Sigmoid colon (tissue), 7 donors: ENCODE measurements around the gene KLHL5. TPM values are rescaled to one million over a fixed set of nuclear protein-coding genes. Genes with fewer than 3 reads are reported as not detected.

ENCODE experiments used
- DNase-seq: peaks from one replicate; pipeline ENCODE4 v3.0.0-alpha.2; 2019
- H3K27ac ChIP-seq, 4 donors: fragments of 200-600 bp; sonication (generic); one replicate each; pipeline ENCODE4 v1.5.1; 2016 to 2019; ENCODE audit warnings: mild to moderate bottlenecking in 1 of 4
- H3K27me3 ChIP-seq, 3 donors: fragments of 200-600 bp; sonication (generic); one replicate each; pipeline ENCODE4 v1.5.1; 2019; ENCODE audit warnings: mild to moderate bottlenecking in 1 of 3
- H3K36me3 ChIP-seq, 4 donors: fragments of 200-600 bp; sonication (generic); one replicate each; pipeline ENCODE4 v1.5.1; 2016 to 2019
- H3K4me1 ChIP-seq, 4 donors: fragments of 200-600 bp; sonication (generic); one replicate each; pipeline ENCODE4 v1.5.1; 2017 to 2019
- H3K4me3 ChIP-seq, 4 donors: fragments of 200-600 bp; sonication (generic); one replicate each; pipeline ENCODE4 v1.5.1; 2017 to 2019; ENCODE audit warnings: mild to moderate bottlenecking in 2 of 4, moderate library complexity in 1 of 4
- H3K9me3 ChIP-seq, 4 donors: fragments of 200-600 bp in 3 of 4; sonication (generic) in 3 of 4; one replicate each; pipeline versions ENCODE4 v1.5.1 to v1.6.1; 2013 to 2019
- EP300 ChIP-seq, 4 donors: sonication (generic); formaldehyde crosslinking; IDR thresholded peaks; one replicate each; pipeline ENCODE4 v1.6.1; 2017; ENCODE audit warnings: antibody characterized with exemption in 4 of 4
- POLR2A ChIP-seq, 2 donors: fragments of 450-650 bp; IDR thresholded peaks; one replicate each; pipeline ENCODE4 v1.6.1; 2016; ENCODE audit warnings: antibody characterized with exemption in 2 of 2, mild to moderate bottlenecking in 2 of 2, moderate library complexity in 2 of 2
- POLR2AphosphoS5 ChIP-seq, 4 donors: sonication (generic); formaldehyde crosslinking; IDR thresholded peaks; one replicate each; pipeline ENCODE4 v1.6.1; 2017; ENCODE audit warnings: antibody characterized with exemption in 4 of 4
- WGBS, 2 donors: extraction: QIAGEN DNeasy Blood & Tissue Kit; methylation state at CpG; one replicate each; pipeline ENCODE4 v1.1.7; 2013; 5-methylcytosine and 5-hydroxymethylcytosine counted together
- intact Hi-C: fragments of 100-400 bp; cut with DNase I; formaldehyde crosslinking; loops from one replicate; pipeline ENCODE4 v1.15.1; 2023
- polyA plus RNA-seq, 3 donors: library from polyadenylated mRNA; stranded (reverse); fragments of 200-250 nt; gene quantifications; one replicate each; pipeline ENCODE4 v1.2.3, GENCODE V29; 2013
- total RNA-seq, 4 donors: library from RNA; depleted of rRNA; stranded (reverse); fragments of >200 nt; gene quantifications; one replicate each; pipeline ENCODE4 v1.1.0, GENCODE V29; 2016
- TF ChIP-seq, protein P1 (sequence below), 4 experiments: fragments of 450-650 bp in 3 of 4; fragments of 200-600 bp in 1 of 4; IDR thresholded peaks; one replicate each; pipeline ENCODE4 v1.5.1; 2016 to 2019; ENCODE audit warnings: antibody characterized with exemption in 4 of 4, mild to moderate bottlenecking in 3 of 4, moderate library complexity in 2 of 4
- donor health status: healthy with polysubstance abuse.
- donor health status: Bipolar disorder and iron deficiency.
- donor health status: healthy.

The KLHL5 gene
- total and polyA plus RNA-seq, 7 donors = 5.8 to 179 (median 88.5) TPM

DNA sequence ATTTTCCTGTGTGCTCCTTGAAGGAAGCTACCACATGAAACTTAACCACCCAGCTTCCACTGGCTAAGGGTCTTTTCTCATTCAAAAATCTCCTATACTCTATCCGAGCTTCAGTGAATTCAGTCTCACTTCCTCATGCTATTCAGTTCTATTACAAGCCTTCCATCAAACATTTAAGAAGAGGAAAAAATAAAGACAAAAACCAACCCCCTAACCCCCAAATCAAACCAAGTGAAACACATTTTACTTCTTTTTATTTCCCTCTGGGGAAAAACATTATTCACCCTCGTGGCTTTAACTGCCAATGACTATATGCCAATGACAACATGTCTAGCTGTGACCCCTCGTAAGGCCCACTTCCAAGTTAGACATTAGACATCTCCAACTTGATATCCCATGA is 104.1 kb downstream of the KLHL5 start:
- TF ChIP-seq, protein P1, sequence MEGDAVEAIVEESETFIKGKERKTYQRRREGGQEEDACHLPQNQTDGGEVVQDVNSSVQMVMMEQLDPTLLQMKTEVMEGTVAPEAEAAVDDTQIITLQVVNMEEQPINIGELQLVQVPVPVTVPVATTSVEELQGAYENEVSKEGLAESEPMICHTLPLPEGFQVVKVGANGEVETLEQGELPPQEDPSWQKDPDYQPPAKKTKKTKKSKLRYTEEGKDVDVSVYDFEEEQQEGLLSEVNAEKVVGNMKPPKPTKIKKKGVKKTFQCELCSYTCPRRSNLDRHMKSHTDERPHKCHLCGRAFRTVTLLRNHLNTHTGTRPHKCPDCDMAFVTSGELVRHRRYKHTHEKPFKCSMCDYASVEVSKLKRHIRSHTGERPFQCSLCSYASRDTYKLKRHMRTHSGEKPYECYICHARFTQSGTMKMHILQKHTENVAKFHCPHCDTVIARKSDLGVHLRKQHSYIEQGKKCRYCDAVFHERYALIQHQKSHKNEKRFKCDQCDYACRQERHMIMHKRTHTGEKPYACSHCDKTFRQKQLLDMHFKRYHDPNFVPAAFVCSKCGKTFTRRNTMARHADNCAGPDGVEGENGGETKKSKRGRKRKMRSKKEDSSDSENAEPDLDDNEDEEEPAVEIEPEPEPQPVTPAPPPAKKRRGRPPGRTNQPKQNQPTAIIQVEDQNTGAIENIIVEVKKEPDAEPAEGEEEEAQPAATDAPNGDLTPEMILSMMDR (IDR thresholded peaks at IDR 0.05) = no peak
- TF ChIP-seq POLR2A (IDR thresholded peaks at IDR 0.05) (no peak), POLR2AphosphoS5 (IDR thresholded peaks at IDR 0.05) (no peak), EP300 (IDR thresholded peaks at IDR 0.05) (no peak)
- no peak for DNase-seq
- no peaks in the 10 kb centered on the region for H3K9me3 ChIP-seq
- intact Hi-C loops = no loop called here
- no peak overlapping the region for H3K27ac ChIP-seq
- 57 to 68% methylated on average over 3 of the region's 3 CpGs for WGBS, 2 donors
- H3K4me3 ChIP-seq = no peak overlapping the region
- no peaks in the 10 kb centered on the region for H3K4me1 ChIP-seq
- H3K36me3 ChIP-seq = no peaks in the 10 kb centered on the region
- no peaks in the 10 kb centered on the region for H3K27me3 ChIP-seq

DNA sequence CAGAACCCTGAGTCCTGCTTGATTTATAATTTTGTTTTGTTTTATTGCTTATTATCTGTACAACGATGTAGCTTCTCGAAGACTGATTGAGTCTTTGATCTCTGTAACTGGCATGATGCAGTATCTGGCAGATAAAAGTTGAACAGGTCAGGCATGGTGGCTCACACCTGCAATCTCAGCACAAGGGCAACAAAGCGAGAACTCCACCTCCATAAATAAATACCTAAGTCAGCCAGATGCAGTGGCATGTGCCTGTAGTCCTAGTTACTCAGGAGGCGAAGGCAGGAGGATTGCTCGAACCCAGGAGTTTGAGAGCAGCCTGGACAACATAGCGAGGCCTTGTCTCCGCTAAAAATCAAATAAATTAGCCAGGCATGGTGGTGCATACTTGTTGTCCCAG is 104.6 kb downstream of the KLHL5 start:
- Histone ChIP-seq H3K27ac (no peak overlapping the region), H3K4me3 (no peak overlapping the region), H3K9me3 (no peaks in the 10 kb centered on the region), H3K36me3 (no peaks in the 10 kb centered on the region), H3K4me1 (no peaks in the 10 kb centered on the region), H3K27me3 (no peaks in the 10 kb centered on the region)
- intact Hi-C loops = no loop called here
- TF ChIP-seq EP300 (IDR thresholded peaks at IDR 0.05) (no peak), POLR2A (IDR thresholded peaks at IDR 0.05) (no peak)
- 73 to 77% methylated on average over 7 of the region's 7 CpGs for WGBS, 2 donors
- no peak for DNase-seq

DNA sequence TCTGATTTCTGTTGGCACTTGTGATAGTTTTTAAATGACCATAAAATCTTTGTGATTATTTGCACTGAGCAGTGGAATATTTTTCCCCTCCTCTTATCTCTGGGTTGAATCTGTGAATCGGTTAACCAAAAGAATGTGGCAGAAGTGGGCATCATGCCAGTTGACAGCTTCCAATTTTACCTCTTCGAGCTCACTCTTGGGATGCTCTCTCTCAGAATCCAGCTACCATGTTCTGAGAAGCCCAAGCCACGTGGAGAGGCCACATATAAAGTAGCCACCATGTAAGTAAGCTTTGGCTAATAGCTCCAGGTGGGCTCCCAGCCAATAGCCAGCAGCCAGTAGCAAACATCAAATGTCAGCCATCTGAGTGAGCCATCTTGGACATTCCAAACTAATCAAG is 107.4 kb downstream of the KLHL5 start:
- Histone ChIP-seq H3K9me3 (no peaks in the 10 kb centered on the region), H3K27ac (no peak overlapping the region), H3K4me3 (no peak overlapping the region), H3K4me1 (no peaks in the 10 kb centered on the region), H3K27me3 (no peaks in the 10 kb centered on the region), H3K36me3 (no peaks in the 10 kb centered on the region)
- intact Hi-C loops = no loop called here
- no peak for DNase-seq
- WGBS, 2 donors = 40 to 58% methylated on average over 3 of the region's 3 CpGs
- TF ChIP-seq POLR2AphosphoS5 (IDR thresholded peaks at IDR 0.05) = no peak
- TF ChIP-seq EP300 (IDR thresholded peaks at IDR 0.05) = no peak
- TF ChIP-seq, protein P1 (IDR thresholded peaks at IDR 0.05) = no peak
- TF ChIP-seq POLR2A (IDR thresholded peaks at IDR 0.05) = no peak

DNA sequence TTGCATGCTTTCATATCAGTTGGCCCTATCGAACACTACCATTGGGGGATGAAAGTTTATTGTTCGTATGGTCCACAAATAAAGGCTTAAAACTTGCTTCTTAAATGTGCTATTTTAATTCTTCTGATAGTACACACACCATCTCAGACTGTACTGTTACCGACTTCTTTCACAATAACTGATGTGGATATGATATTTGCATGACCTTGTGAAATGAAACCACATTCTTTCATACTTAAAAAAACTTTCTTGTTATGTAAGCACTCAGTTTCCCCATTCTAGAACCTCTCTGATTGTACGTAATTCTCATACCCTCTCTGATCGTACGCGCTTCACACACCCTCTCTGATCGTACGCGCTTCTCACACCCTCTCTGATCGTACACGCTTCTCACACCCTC is 108.3 kb downstream of the KLHL5 start:
- no peaks in the 10 kb centered on the region for H3K36me3 ChIP-seq
- no peaks in the 10 kb centered on the region for H3K4me1 ChIP-seq
- H3K27ac ChIP-seq = no peak overlapping the region
- no peak for DNase-seq
- intact Hi-C loops = no loop called here
- no peaks in the 10 kb centered on the region for H3K9me3 ChIP-seq
- H3K4me3 ChIP-seq = no peak overlapping the region
- no peaks in the 10 kb centered on the region for H3K27me3 ChIP-seq
- 94 to 96% methylated on average over 12 of the region's 12 CpGs for WGBS, 2 donors
- TF ChIP-seq, protein P1 (IDR thresholded peaks at IDR 0.05) = no peak
- TF ChIP-seq POLR2AphosphoS5 (IDR thresholded peaks at IDR 0.05) (no peak), EP300 (IDR thresholded peaks at IDR 0.05) (no peak), POLR2A (IDR thresholded peaks at IDR 0.05) (no peak)

Other genes starting within 250 kb of the KLHL5 start
- gene TLR6, start 205.4 kb upstream of the KLHL5 start, total RNA-seq = 1 to 10 TPM; 1.5 to 4.1 (median 2.9) TPM
- 1 to 10 TPM in 1 of 3 donors, under 1 TPM in 2; 0.60 to 3.2 (median 0.92) TPM for gene TLR6, start 205.4 kb upstream of the KLHL5 start, polyA plus RNA-seq
- 100 to 1,000 TPM; 120 to 189 (median 134) TPM for gene FAM114A1, start 194.4 kb upstream of the KLHL5 start, total RNA-seq
- gene FAM114A1, start 194.4 kb upstream of the KLHL5 start, polyA plus RNA-seq = 10 to 100 TPM; 24.7 to 49.5 (median 46.2) TPM
- under 1 TPM in 1 of 4 donors, not detected in 3; 0.66 TPM for gene TMEM156, start 29.8 kb upstream of the KLHL5 start, total RNA-seq
- gene TMEM156, start 29.8 kb upstream of the KLHL5 start, polyA plus RNA-seq = 1 to 10 TPM in 2 of 3 donors, not detected in 1; 6.5 to 9.1 TPM
- 10 to 100 TPM; 49.9 to 62.0 (median 52.2) TPM for gene WDR19, start 120.3 kb downstream of the KLHL5 start, total RNA-seq
- 10 to 100 TPM in 1 of 3 donors, 1 to 10 TPM in 2; 3.7 to 10.8 (median 4.2) TPM for gene WDR19, start 120.3 kb downstream of the KLHL5 start, polyA plus RNA-seq